ENCODE results near the gene MT4.
A peak's percentile ranks its signal among the peaks of the same experiment; 100 is the strongest.
"Not testable (repeated sequence)": the region's sequence is repeated elsewhere in the genome, so short reads cannot be mapped to it uniquely, and the experiment has no call there.

Gene MT4

DNA sequence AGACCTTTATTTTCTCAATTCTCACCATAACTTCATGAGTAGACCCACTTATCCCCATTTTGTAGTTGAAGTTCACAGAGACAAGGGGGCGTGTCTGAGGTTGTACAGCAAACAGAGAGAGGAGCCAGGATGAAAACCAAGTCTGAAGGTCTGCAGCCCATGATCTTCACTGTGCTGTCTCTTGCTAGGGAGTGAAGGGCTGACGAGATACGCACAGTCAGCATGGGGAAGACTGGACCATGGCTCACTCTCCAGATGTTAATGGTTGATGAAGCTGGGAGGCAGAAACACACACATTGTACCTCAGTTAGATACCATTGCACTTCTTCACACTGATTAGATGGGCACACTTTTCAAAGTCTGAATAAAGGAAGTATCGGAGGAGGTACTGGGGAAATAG is 5.8 kb upstream of the MT4 start:
- DNase-seq (ENCODE audit: low read depth) = no peak

GRCh38 chr16:56560447-56560846 is 4.4 kb upstream of the MT4 start:
- DNase-seq (ENCODE audit: low read depth) = no peak

DNA sequence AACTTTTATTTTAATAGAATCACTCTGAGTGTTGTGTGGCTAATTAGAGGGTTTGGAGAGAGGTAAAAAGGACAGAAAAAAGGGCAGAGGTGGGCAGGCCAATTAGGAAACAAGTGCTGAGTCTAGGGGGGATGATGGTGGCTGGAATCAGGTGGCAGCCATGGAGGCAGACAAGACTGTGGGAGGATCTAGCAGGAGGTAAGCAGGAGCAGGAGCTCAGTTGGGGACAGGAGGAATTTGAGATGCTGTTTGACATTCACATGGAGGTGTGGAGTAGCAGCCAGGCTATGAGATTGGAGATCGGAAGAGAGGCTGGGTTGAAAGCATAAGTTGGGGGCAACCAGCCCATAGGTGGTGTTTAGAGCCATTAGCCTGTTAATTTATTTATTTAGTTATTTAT is 3.7 kb upstream of the MT4 start:
- no peak for DNase-seq (ENCODE audit: low read depth)

- no peak for DNase-seq (ENCODE audit: low read depth)
These were observed 5.1 kb downstream of the MT4 start for GRCh38 chr16:56569971-56570370.

- DNase-seq (ENCODE audit: low read depth) = no peak
These were observed 6.7 kb downstream of the MT4 start for GRCh38 chr16:56571525-56571924.

- DNase-seq (ENCODE audit: low read depth) = no peak
These were observed 9.8 kb downstream of the MT4 start for GRCh38 chr16:56574625-56575024.

DNA sequence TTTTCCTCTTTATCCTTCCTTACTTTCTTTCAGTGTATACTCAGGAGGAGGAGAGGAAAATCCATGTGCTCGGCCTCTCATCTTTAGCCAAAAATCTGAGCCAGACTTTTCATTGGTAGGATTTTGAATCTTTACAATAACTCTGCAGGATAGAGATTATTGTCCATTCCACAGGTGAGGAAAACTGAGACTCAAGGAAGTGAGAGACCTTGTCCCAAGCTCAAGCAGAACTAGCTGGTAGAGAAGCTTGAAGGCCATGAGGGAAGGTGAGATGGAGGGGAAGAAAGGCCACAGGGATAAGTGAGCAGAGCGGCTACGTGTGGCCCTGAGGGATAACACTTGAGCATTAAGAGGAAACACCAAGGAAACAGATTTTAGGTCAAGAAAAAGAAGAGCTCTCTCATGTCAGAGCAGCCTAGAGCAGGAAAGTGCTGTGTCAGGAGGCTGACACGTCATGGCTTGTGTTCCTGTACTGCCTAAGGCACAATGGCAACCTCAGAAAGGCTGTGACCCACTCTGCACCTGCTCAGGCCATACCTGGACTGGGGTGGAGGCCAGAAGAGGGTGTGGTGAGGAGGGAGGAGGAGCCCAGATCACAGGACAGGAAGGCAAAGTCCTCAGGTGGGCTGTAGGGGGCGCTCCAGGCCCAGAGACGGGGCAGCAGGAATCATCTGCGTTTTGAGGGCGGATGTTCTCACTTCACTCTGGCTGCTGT is 11.9 kb downstream of the MT4 start:
- peak; percentile 84 for DNase-seq (ENCODE audit: low read depth)

- DNase-seq (ENCODE audit: low read depth) = no peak
These were observed 12.4 kb downstream of the MT4 start for GRCh38 chr16:56577300-56577625.

GRCh38 chr16:56580391-56581048 is 15.6 kb downstream of the MT4 start:
- DNase-seq (ENCODE audit: low read depth) = no peak

GRCh38 chr16:56582911-56583310 is 18.0 kb downstream of the MT4 start:
- DNase-seq (ENCODE audit: low read depth) = not testable (repeated sequence)

GRCh38 chr16:56583351-56584168 is 18.7 kb downstream of the MT4 start:
- DNase-seq (ENCODE audit: low read depth) = no peak

- DNase-seq (ENCODE audit: low read depth) = no peak
These were observed 19.4 kb downstream of the MT4 start for GRCh38 chr16:56584276-56584675.

- DNase-seq (ENCODE audit: low read depth) = no peak
These were observed 23.9 kb downstream of the MT4 start for GRCh38 chr16:56588781-56589140.

DNA sequence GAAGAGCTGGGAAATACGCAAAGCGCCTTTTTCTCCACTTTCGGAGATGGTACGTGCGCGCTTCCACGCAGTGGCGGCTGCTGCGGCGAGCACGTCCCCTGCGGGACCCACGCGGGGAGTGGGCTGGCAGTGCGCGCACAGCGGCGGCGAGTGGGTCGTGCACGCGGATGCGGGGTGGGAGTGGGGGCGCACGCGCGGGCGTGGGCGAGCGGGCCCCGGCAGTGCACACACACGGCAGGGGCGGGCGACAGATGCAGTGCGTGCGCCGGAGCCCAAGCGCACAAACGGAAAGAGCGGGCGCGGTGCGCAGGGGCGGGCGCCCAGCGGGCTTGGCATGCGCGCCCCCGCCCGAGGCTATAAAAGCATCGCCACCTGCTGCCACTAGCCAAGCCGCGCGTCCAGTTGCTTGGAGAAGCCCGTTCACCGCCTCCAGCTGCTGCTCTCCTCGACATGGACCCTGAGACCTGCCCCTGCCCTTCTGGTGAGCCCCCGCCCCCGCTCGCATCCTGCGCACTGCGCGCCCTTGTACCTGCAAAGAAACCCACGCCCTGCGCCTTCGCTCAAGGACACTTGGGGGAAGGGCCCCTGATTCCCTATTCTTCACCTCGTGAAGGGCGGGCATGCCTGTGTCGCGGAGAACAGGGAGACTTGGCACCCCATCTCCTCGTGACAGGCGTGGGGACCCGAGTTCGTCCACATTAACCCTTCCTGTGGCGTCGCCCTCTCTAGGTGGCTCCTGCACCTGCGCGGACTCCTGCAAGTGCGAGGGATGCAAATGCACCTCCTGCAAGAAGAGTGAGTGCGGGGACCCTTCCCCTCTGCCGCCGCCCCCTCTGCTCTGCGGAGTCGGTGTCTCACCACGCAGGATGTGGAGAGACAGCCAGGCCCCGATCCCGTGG is 24.5 kb downstream of the MT4 start, which contains the start of gene MT3:
TSS of gene MT3 (plus strand) at position 388 of the 899 bp plus-strand sequence. CDS start at position 451, 63 bp downstream.
- DNase-seq (ENCODE audit: low read depth) = no peak

GRCh38 chr16:56591377-56592060 is 26.6 kb downstream of the MT4 start:
- no peak for DNase-seq (ENCODE audit: low read depth)

DNA sequence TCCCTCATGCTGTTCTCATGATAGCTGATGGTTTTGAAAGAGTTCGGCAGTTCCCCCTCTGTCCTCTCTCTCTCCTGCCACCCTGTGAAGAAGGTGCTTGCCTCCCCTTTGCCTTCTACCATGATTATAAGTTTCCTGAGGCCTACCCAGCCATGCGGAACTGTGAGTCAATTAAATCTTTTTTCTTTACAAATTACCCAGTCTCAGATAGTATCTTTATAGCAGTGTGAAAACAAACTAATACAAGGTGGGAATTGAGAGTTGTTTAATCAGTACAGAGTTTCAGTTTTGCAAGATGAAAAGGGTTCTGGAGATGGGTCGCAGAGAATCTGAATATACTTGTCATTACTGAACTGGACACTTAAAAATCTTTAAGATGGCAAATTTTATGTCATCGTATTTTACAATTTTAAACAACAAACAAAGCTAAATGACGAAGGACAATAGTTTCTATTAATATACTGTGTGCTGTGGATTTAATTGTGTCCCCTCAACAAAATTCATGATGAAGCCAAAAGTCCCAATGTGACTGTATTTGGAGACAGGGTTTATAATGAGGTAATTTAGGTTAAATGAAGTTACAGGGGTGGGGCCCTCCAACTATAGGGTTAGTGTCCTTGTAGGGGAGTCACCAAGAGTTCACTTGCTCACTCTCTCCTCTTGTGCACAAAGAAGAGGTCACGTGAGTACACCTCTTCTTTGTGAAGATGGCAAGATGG is 28.9 kb downstream of the MT4 start:
- DNase-seq (ENCODE audit: low read depth) = no peak

DNA sequence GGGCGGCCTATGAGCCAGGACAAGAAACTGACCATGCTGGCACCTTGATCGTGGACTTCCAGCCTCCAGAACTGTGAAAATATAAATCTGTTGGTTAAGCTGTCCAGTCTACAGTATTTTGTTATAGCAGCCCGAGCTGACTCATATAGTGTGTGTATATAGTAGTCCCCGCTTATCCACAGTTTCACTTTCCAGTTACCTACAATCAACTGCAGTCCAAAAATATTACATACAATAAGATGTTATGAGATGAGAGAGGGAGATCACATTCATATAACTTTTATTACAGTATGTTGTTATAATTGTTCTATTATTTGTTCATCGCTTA is 29.4 kb downstream of the MT4 start:
- no peak for DNase-seq (ENCODE audit: low read depth)

DNA sequence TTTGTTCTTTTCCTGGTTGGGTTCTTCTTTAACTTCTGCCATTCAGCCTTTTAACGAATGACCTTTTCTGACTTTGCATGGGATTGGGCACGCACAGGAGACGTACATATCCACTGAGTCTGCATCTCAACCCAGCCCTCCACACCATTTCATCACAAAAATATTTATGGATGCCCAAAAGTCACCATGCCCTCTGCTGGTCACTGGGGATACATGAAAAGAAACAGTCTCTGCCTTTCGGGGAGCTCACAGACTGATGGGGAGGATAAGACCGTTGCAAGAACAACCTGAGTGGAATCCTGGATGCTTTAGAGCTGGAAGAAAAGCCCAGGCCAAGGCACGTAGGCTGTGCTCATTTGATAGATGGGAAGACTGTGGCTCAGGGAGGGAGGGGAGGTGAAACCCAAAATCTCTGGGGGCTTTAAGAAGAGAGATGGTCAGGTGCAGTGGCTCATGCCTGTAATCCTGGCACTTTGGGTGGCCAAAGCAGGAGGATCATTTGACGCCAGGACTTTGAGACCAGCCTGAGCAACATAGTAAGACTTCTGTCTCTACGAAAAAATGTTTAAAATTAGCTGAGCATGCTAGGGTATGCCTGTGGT is 35.6 kb downstream of the MT4 start:
- DNase-seq (ENCODE audit: low read depth) = no peak

- DNase-seq (ENCODE audit: low read depth) = no peak
These were observed 36.5 kb downstream of the MT4 start for GRCh38 chr16:56601325-56601724.

GRCh38 chr16:56603589-56603988 is 38.7 kb downstream of the MT4 start:
- no peak for DNase-seq (ENCODE audit: low read depth)

- DNase-seq (ENCODE audit: low read depth) = no peak
These were observed 40.1 kb downstream of the MT4 start for GRCh38 chr16:56604966-56605365.
